HG03103 (cell line): ENCODE results near the gene FXYD3.
A peak's percentile ranks its signal among the peaks of the same experiment; 100 is the strongest.

Experiments used
- ATAC-seq: cut with Tn5 transposase; IDR thresholded peaks from one replicate; pipeline ENCODE4 v1.9.1; 2021; ENCODE audit warnings: low read depth; ENCODE audit not compliant: unreplicated experiment

The FXYD3 gene, protein sequence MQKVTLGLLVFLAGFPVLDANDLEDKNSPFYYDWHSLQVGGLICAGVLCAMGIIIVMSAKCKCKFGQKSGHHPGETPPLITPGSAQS

DNA sequence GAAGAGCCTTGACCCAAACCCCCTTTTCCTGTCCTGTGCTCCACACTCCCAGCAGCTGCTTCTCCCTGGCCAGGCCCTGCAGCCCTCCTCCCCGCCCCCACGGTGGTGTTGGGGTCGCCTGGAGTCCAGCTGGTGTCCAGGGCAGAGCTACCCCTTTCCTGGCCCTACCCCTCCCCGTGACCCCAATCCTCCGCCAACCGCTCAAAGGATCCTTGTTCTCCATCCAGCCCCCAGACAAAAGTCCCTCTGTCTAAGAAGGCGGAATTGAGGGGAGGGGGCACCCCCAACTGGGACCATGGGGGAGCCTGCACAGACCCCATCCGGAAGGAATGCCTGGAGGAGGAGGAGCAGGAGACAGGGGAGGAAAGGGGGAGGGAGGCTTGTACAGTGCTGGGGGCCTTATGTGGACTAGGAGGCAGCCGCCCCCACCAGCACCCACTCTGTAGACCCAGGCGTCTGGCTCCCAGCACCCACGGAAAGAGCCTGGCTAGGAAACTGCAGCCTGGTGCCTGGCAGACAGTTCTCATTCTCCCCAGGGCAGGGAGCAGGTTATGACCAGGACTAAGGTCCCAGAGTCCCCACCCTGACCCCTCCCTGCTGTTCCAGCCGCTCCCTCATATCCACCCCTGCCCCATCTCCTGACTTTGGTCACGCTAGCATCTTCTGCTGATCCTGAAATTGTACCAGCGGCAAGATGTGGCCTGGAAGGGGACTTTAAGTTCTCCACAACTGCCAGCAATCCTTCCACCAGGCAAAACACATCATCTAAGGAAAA, at the start of gene FXYD3:
FXYD3 (plus strand) TSS at position 647 of the 775 bp plus-strand sequence. CDS start 3,554 bp downstream, outside the sequence.
- ATAC-seq: no peak

DNA sequence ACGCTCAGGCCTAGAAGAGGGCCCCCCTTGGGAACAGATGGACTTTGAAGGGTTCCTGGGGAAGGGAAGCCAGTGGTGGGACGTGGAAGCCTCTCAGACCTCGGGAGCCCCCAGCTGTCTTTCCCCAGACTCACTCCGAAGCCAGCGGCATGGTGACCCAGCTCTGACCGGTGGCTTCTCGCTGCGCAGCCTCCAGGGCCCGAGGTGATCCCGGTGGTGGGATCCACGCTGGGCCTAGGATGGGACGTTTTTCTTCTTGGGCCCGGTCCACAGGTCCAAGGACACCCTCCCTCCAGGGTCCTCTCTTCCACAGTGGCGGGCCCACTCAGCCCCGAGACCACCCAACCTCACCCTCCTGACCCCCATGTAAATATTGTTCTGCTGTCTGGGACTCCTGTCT, 49.5 kb upstream of the FXYD3 start:
- no peak for ATAC-seq

DNA sequence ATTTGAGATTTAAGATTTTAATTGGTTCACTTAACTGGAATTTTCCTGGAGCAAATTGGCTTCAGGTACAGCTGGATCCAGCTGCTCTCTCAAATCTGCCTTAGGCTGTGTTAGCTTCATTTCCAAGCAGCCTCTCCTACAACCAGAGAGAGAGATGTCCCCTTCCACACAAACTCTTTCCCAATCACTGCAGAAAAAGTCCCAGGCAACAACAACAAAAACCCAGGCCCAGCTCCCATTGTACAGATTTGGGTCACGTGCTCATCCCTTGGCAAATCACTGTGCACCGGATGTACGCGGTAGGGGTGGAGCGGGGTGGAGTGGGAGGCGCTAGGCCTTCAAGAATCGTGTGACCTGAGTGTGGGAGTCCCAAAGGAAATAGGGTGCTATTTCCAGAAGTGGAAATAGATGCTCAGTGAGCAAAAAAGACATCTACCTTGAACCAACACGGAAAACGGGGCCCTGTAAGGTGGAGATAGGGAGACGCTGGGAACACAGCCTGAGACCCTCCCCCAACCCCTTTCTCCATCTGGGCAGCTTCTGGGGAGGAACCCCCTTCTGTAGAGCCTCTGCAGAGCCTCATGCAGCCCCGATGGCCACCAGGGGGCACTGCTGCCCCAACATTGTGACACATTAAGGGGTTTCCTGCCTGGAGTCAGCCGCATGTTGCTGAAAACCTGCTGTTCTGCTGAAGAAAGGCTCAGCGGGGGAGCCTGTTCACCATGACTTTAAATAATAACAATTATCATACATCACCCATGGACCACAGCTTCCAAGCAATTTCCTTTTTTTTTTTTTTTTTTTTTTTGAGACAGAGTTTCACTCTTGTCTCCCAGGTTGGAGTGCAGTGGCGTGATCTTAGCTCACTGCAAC, 48.7 kb upstream of the FXYD3 start:
- peak; percentile 58 for ATAC-seq

DNA sequence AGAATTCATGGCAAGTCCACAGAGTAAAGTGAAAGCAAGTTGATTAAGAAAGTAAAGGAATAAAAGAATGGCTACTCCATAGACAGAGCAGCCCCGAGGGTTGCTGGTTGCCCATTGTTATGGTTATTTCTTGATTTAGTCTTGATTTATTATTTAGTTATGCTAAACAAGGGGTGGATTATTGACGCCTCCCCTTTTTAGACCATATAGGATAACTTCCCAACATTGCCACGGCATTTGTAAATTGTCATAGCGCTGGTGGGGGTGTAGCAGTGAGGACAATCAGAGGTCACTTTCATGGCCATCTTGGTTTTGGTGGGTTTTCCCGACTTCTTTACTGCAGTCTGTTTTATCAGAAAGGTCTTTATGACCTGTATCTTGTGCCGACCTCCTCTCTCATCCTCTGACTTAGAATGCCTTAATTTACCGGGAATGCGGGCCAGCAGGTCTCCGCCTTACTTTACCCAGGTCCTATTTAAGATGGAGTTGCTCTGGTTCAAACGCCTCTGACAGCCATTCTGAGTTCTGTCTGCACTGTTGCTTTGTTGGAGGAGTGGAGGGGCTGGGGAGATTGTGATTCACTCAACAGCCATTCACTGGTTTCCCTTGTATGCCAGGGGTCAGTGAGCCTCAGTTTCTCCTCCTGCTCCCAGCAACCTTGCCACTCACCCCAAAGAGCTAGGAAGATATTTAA, 46.5 kb upstream of the FXYD3 start:
- ATAC-seq: no peak

DNA sequence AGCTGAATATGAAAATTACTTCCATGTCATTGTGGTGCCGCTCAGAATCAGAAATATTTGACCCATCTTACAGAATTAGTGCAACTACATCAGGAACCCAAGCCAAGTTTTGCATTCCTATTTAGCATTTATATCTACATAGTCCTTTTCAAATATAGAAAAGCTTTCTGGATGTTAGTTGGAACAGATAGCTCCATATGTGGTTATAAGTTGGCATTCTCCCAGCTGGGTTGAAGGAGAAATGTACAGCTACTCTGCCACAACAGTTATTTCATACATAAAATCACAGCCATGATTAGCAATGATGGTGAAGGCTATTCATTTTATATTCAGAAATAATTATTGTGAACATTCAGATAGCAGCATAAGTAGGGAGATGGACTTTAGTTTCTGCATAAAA, 45.9 kb upstream of the FXYD3 start:
- no peak for ATAC-seq

DNA sequence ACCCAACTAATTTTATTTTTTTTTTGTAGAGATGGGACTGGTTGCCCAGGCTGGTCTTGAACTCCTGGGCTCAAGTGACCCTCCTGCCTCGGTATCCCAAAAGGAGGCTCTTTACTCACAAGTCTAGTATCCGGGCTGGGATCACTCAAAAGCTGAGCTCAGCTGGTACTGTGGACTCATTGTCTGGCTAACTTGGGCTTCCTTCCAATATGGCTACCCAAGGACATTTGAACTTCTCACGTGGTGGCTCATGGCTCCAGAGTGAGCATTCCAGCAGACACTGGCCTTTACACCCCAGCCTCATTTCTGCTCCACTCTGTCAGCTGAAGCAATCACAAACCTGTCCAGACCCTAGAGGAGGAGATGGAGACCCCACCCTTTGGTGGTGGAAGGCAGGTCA, 45.2 kb upstream of the FXYD3 start:
- no peak for ATAC-seq

DNA sequence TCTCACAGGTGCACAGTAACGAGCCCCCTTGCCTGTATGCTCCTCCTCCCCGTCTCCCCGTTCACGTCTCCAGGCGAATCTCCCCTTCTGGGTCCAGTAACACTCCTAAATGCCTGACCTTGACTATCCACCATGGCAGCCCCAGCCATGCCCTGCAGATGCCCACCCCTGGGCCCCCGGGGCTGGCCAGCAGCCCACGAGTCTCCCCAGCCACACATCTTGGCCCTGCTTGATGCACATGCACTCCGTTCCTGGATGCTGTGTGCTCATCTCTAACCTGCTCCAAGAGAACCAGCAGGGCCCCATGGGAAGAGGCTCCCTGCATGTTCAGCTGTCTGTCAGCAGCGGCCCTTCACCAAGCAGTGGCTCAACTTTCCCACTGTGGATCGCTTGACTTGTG, 42.1 kb upstream of the FXYD3 start:
- no peak for ATAC-seq

DNA sequence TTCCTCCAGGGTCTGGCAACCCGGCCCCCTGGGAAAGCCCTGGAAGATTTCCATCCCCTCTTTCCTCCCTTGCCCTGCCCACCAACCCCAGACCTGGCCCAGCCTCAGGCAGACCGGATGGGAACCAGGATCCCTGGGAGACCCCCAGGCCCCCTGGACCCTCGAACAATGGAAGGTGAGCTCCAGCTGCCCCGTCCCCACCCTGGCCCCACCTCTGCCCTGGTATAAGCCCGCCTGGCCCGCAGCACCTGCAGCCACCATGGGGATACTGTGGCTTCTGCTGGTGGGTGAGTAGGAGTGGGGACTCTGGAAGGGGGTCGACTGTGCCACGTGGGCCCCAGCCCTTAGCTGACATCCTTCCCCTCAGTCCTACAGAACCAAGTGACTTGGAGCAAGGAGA, 41.7 kb upstream of the FXYD3 start:
- no peak for ATAC-seq

DNA sequence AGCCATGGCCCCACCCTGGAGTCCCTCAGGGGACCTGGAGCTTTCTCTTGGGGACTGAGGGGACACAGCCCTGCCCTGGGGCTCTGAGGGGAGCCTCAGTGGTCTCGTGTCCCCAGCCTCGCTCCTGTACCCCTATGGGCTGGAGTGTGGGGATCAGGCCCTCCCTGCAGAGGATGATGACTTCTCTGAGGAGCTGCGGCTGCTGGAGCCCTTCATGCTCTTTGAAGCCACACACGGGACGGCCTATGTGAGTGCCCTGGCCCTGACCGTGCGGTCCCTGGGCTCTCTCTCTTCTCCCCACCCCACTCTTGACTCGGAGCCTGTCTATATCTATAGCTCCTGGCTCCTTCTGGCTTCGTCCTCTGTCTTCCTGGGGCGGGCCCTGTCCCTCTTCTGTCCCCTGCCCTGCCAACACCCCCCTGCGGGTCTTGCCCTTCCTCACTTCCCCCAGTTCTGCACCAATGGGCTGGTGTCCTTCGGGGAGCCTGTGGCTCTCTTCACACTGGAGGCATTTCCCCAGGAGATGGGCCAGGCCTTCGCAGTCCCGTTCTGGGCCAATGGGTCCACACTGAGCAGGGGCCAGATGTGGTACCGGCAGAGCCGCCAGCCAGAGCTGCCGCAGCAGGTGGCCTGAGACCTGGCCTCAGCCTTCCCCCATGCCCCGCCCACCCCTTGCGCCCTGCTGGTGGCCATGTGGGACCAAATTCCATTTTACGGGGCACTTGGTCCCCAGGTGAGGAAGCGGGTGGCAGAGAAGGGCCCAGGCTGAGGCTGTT, 41.0 kb upstream of the FXYD3 start:
- ATAC-seq: no peak

DNA sequence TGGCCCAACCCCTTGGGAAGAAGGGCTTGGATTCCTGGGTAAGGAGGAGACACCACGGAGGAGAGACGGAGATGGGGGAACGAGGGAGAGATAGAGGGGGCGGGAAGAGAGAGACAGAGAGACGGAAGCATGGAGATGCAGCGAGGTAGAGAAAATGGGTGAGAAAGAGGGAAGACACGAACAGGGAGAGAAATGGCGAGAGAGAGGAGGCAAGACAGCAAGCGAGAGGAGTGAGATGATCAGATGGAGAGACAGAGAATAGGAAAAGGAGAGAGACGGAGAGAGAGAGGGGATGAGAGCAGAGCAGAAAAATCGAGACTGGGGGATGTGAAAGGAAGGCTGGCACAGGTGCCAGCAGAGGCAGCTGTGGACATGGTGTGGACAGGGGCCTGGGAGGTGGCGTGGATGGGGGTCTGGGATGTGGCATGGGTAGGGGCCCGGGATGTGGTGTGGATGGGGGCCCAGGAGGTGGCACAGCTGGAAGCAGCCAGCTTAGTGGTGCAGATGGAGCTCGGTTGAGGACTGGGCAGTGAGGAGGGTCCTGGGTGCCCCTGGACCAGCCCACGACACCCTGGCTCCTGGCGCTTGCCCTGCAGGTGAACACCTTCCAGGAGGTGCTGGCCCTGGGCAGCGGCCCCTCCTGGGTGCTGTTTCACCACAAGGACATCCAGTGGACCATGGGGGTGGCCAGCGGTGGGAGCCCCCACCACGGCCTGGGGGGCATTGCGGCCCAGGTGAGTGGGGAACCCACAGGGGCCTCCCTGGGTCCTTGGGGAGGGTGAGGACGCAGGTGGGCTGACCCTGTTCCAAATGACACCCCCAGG, 40.2 kb upstream of the FXYD3 start:
- no peak for ATAC-seq

DNA sequence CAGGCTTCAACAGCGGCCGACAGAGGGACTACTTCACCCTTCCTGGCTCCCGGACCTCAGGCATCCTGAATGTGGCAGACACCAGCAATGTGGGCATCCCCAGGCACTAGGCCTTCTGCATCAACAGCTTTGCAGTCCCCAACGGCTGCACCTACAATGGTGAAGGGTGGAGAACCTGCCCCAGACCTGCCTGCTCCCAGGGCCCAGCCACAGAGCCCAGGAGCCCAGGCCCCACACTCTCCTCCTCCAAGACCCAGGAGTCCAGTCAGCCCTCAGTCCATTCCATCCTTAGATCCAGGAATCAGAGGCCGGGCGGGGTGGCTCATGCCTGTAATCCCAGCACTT, 39.6 kb upstream of the FXYD3 start:
- no peak for ATAC-seq

DNA sequence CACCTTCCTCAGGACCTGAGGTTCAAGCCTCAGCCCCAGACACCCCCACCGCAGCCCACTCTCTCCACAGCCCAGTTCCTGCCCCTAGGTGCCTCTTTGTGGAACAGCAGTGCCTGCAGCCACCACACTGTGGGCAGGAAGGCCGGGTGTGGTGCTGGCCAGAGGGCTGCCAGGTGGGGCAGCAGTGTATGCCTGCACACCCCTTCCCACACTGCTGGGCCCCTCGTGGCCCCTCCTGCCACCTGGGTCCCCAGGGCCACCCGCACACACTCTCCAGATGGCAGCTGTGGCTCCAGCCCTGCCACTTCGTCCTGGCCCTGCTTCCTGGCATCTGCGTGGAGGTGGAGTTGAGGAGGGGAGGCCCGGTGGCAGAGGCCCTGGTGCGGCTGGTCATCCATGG, 39.0 kb upstream of the FXYD3 start:
- no peak for ATAC-seq

DNA sequence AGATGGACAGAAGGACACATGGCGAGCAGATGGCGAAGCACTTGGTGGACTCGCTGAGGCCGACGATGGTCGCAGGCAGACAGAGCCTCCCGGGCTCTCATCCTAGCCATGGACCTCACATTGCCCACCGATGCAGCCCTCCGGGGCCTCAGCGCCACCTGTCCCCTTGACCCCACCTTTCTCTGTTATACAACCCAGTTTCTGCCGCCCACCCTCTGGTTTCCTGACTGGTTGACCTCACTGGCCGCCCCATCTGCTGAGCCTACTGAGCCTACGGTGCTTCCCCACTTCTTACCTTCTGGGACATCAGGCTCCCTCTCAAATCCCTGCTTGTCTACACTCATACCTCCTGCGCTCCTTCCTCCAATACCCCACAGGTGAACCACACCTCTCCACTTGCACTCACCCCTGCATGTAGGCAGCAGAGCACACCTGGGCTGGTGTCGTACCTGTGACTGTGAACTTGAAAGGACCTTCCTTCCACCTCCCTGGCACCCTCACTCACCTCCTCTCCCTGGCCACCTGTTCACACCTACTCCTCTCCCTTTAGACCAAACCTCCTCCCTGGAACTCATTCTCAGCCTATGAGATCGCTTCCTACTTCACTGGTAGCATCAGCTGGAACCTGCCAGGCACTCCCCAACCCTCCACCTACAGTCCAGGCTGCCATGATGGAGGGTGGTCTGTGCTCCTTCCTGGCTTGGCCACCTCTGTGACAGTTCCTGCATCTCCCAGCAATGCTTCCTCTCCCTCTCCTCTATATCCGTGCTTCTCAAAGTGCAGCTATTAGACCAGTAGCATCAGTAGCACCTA, 38.0 kb upstream of the FXYD3 start:
- no peak for ATAC-seq

DNA sequence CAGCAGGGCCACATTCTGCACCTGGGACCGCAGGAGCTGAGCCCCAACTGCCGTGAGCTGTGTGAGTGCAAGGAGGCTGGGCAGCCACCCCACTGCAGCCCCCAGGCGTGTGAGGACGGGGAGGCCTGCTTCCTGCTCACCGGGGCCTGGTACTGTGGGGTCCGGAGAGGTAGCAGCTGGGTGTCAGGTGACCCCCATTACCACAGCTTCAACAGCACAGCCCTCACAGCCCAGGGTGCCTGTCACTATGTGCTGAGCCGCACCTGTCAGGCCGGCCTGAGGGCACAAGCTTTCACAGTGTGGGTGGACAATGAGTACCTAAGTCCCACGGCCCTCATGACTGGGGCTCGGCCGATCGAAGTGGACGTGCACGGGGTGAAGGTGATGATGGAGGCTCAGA, 35.8 kb upstream of the FXYD3 start:
- ATAC-seq: no peak

DNA sequence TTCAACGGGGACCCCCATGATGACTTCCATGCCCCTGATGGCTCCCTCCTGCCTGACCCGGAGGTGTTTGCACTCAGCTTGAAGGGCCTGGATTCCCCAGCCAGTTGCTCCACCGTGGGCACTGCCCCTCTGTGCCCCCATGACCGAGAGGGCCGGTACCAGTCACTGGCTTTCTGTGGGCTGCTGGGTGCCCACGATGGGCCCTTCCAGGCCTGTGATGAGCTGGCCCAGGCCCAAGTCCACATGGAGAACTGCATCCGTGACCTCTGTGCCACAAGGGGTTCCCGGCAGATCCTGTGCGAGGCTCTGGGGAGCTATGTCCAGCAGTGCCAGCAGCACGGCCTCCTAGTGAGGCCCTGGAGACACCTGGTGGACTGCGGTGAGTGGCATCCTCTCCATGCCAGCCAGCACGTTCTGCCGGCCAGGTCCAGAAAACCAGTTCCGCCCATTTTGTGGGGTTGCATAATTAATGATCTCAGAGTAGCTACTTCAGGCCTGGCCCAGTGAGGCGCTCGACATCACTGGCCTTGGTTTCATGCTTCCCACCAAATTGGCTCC, 34.9 kb upstream of the FXYD3 start:
- no peak for ATAC-seq

DNA sequence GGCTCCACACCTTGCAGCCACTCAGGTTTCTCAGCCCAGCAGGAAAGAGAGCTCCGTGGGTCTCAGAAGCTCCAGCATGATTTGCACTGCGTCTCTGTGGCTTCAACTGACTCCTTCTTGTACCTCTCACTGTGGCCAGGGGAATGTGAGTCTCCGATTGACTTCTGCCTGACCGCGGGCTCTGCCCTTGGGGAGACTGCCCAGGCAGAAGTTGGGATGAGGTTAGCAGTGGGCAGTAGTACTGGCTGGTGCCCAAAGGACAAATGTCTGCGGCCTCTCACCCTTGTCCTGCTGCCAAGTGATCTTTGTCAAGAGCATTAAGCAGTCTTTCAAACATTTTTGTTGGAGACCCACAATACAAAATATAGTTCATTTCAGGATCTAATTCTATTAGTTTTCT, 34.4 kb upstream of the FXYD3 start:
- ATAC-seq: no peak

DNA sequence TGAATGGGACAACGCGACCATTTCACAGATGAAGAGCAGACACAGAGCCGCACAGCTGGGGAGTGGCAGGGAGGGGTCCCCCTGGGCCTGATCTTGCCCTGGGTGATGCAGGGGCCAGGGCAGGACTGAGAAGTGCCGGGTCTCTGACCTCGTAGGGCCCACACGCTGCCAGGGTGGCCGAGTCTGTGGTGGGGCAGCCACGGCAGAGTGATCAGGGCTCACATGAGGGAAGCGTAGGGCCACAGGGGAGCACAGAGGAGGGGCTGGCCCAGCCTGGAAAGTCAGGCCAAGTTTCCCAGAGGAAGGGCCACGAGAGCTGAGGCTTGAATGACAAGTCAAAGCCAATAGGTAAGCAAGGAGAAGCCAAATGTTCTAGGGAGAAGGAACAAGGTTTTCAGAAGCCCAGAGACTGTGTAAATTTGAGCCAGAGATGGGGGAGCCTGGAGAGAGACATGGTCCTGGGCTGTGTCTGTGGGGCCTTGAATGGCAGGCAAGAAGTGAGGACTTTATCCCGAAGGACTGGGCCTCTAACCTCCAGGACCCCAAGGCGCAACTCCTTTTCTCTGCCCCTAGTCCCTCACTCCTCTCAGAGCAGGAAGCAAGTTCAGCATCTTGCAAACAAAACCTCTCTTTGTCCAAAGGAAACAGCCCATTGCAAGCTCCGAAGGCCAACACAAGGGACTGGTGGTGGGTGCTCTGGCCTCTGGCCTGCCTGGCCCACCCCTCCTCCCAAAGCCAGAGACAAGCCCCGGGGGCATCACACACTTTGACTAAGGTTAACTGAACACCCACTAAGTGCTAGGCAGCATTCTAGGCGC, 31.7 kb upstream of the FXYD3 start:
- no peak for ATAC-seq

DNA sequence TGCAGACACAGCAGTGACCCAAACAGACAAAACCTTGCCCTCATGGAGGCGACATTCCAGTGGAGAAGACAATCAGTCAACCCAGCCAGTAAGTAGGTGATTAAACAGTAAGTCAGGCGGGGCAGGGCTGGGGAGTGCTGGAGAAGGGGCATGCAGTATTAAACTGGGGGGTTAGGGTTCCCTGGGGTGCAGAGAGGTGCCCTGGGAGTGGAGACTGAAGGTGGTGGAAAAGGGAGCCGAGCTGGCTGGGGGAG, 31.2 kb upstream of the FXYD3 start:
- no peak for ATAC-seq
